Testis (tissue), 3 donors: Measurements from ENCODE around the gene SUPT3H. TPM values are rescaled to one million over a fixed set of nuclear protein-coding genes. Genes with fewer than 3 reads are reported as not detected.

Source experiments
- DNase-seq: peaks from one replicate; pipeline ENCODE4 v3.0.0-alpha.2; 2019
- H3K27ac ChIP-seq, 2 donors: fragments of 200-600 bp; sonication (generic); one replicate each; pipeline ENCODE4 v1.5.1; 2019
- H3K27me3 ChIP-seq: fragments of 200-600 bp; sonication (generic); one replicate; pipeline ENCODE4 v1.5.1; 2019
- H3K36me3 ChIP-seq: fragments of 200-600 bp; sonication (generic); one replicate; pipeline ENCODE4 v1.5.1; 2017; ENCODE audit warnings: low read depth; ENCODE audit errors: missing control alignments
- H3K4me1 ChIP-seq: fragments of 200-600 bp; sonication (generic); one replicate; pipeline ENCODE4 v1.5.1; 2019
- H3K4me3 ChIP-seq, 2 donors: fragments of 200-600 bp; sonication (generic); one replicate each; pipeline ENCODE4 v1.5.1; 2017 to 2019
- H3K9me3 ChIP-seq: fragments of 200-600 bp; sonication (generic); one replicate; pipeline ENCODE4 v1.5.1; 2017
- POLR2A ChIP-seq: fragments of 450-650 bp; IDR thresholded peaks from one replicate; pipeline ENCODE4 v1.6.1; 2017; ENCODE audit warnings: antibody characterized with exemption, mild to moderate bottlenecking, moderate library complexity
- WGBS, 2 donors: methylation state at CpG; one replicate each; pipeline ENCODE4 v1.1.5; 2018; 5-methylcytosine and 5-hydroxymethylcytosine counted together
- intact Hi-C: fragments of 100-400 bp; cut with DNase I; formaldehyde crosslinking; loops from one replicate; pipeline ENCODE4 v1.15.1; 2023; ENCODE audit warnings: low total_unique reads
- polyA plus RNA-seq: library from polyadenylated mRNA; stranded (reverse); fragments of 350-450 nt; fragmentation: Illumina TruSeq; extraction: RNeasy Lipid Tissue Mini Kit (QIAGEN cat#74804); gene quantifications from one replicate; pipeline ENCODE4 v1.2.3, GENCODE V29; 2014; ENCODE audit warnings: low read depth, low replicate concordance; ENCODE audit not compliant: insufficient read depth
- total RNA-seq, 2 donors: library from RNA; depleted of rRNA; stranded (reverse); fragments of >200 nt; gene quantifications; one replicate each; pipeline ENCODE4 v1.2.3, GENCODE V29; 2016
- TF ChIP-seq, protein P1 (sequence below), 3 experiments: fragments of 450-650 bp in 2 of 3; fragments of 200-600 bp in 1 of 3; sonication (generic) in 1 of 3; IDR thresholded peaks; one replicate each; pipeline ENCODE4 v1.5.1; 2016 to 2019; ENCODE audit warnings: antibody characterized with exemption in 3 of 3, mild to moderate bottlenecking in 2 of 3, moderate library complexity in 1 of 3

Gene SUPT3H
- total and polyA plus RNA-seq, 3 donors from 2014 or later, result 29.4 to 35.9 (median 30.8) TPM

DNA sequence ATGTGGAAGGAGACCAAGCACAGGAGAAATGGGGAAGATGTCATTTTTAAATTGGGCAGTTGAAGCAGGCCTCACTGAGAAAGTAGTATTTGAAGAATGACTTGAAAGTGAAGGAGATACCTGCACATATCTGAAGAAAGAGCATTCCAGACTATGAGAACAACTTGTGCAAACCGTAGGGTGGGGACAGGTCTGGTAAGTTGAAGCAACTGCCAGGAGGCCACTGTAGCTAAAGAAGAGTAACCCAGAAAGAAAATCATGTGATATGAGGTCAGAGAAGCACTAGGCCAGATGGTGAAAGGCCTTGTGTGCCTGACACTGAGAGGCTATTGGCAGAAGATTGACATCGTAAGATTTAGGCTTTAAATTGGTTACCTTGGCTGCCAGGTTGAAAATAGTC lies 4.7 kb upstream of the SUPT3H start:
- intact Hi-C loops, result no loop called here
- no peak for DNase-seq
- 75 to 87% methylated on average over 2 of the region's 2 CpGs for WGBS, 2 donors
- TF ChIP-seq, protein P1, sequence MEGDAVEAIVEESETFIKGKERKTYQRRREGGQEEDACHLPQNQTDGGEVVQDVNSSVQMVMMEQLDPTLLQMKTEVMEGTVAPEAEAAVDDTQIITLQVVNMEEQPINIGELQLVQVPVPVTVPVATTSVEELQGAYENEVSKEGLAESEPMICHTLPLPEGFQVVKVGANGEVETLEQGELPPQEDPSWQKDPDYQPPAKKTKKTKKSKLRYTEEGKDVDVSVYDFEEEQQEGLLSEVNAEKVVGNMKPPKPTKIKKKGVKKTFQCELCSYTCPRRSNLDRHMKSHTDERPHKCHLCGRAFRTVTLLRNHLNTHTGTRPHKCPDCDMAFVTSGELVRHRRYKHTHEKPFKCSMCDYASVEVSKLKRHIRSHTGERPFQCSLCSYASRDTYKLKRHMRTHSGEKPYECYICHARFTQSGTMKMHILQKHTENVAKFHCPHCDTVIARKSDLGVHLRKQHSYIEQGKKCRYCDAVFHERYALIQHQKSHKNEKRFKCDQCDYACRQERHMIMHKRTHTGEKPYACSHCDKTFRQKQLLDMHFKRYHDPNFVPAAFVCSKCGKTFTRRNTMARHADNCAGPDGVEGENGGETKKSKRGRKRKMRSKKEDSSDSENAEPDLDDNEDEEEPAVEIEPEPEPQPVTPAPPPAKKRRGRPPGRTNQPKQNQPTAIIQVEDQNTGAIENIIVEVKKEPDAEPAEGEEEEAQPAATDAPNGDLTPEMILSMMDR (IDR thresholded peaks at IDR 0.05), result no peak
- no peak for TF ChIP-seq POLR2A
- Histone ChIP-seq H3K27ac (no peak overlapping the region), H3K4me3 (no peak overlapping the region), H3K27me3 (no peaks in the 10 kb centered on the region), H3K4me1 (peaks cover 8% of the 10 kb centered on the region), H3K9me3 (no peaks in the 10 kb centered on the region), H3K36me3 (no peaks in the 10 kb centered on the region)

DNA sequence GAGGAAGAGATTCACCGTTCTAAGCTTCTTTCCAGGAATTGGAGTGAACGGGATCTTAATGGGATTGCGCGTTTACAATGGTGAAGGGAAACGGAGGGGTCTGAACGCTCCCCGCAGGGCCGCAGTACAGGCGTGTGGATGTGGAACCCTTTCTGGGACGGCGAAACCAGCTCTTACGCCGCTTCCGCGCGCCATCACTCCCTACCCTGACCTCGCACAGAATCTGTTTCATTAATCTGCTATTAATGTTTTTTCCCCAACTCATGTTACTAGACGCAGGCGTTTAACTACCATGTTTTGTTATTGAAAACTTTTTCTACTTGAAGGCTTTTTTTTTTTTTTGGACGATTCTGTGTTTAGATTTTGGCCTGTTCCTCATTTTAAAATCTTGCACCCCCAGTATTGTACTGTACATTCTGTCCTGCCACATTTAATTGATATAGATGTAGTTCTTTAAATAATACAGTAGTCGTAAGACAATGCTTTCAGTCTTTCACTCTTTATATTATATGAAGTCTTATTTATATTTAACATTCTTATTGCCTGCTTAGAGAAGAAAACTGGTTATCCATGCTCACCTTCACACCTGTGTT lies 696 bp upstream of the SUPT3H start:
- Histone ChIP-seq H3K27me3 (no peaks in the 10 kb centered on the region), H3K36me3 (no peaks in the 10 kb centered on the region), H3K4me3 (peak overlapping the region; percentile 87 to 92), H3K27ac (peak overlapping the region; percentile 92 to 98), H3K9me3 (no peaks in the 10 kb centered on the region), H3K4me1 (peaks cover 18% of the 10 kb centered on the region)
- DNase-seq, result peak; percentile 63
- intact Hi-C loops, result no loop called here
- TF ChIP-seq, protein P1 (IDR thresholded peaks at IDR 0.05), result no peak
- no peak for TF ChIP-seq POLR2A
- WGBS, 2 donors, result 0% methylated on average over 21 of the region's 21 CpGs

DNA sequence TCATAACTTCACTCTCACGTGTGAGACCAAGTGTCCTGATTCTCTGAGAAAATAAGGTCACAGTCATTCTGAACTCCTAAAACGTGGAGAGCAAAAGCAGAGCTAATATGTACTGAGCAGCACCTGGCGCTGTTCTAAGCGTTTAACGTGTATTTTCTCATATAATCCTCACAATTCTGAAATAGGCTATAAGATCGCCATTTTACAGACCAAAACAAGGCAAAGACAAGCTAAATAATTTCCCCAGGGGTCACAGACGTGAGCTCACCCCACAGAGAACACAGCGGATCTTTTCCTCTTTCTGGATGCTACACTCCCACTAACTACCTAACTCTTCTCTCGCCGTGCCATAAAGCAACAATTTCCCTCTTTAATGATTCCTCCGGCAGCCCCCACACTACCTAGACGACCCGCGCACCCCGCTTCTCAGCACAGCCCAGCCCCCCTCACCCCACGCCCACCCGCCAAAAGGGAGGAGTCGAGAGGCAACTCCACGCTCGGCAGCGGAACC lies 636 bp downstream of the SUPT3H start:
- TF ChIP-seq POLR2A, result no peak
- TF ChIP-seq, protein P1 (IDR thresholded peaks at IDR 0.05), result no peak
- WGBS, 2 donors, result 1% methylated on average over 19 to 21 of the region's 21 CpGs

DNA sequence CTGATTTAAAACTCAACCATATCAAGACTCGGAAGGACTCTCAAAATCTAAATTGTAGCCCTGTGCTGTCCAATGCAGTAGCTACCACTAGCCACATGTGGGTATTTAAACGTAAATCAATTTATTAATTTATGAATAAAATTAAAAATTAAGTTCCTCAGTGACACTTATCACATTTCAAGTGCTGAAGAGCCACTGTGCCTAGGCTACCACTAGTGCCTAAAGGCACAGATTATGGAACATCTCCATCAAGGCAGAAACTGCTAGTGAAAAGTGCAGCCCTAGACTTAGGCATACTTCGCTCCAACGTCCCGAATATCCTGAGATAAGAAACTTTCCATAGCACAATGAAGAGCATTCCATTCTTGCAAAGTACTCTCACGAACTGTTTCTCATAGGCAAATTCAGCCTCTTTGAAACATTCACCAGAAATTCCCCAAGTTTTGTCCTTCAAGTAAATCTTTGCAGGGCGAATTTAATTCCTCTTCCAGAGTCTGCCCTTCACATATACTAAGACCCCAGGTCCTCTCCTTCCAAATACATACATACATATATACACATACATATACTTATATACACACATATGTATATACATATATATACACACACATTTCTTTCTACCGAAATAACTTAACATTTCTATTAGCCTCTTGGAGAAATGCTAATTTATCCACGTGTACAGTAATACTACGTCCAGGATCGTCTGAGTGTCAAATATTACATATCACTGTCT lies 1.3 kb downstream of the SUPT3H start:
- intact Hi-C loops, result no loop called here
- DNase-seq, result no peak
- TF ChIP-seq, protein P1 (IDR thresholded peaks at IDR 0.05), result no peak
- TF ChIP-seq POLR2A, result no peak

More for the DNA sequence above, 636 bp downstream of the SUPT3H start:
- intact Hi-C loops, result no loop called here
- H3K4me3 ChIP-seq, result peak overlapping the region; percentile 87 to 92
- no peaks in the 10 kb centered on the region for H3K9me3 ChIP-seq
- peaks cover 18% of the 10 kb centered on the region for H3K4me1 ChIP-seq
- no peaks in the 10 kb centered on the region for H3K36me3 ChIP-seq
- no peak for DNase-seq
- H3K27ac ChIP-seq, result peak overlapping the region; percentile 92 to 98
- no peaks in the 10 kb centered on the region for H3K27me3 ChIP-seq

More for the DNA sequence above, 1.3 kb downstream of the SUPT3H start:
- Histone ChIP-seq H3K4me3 (peak overlapping the region; percentile 87 to 92), H3K27ac (peak overlapping the region; percentile 92 to 98), H3K36me3 (no peaks in the 10 kb centered on the region), H3K4me1 (peaks cover 18% of the 10 kb centered on the region), H3K27me3 (no peaks in the 10 kb centered on the region), H3K9me3 (no peaks in the 10 kb centered on the region)
- 7 to 15% methylated on average over 11 of the region's 11 CpGs for WGBS, 2 donors
